Epithelial cell of esophagus (primary cell): ENCODE results near the gene AP2A2.

Experiments
- DNase-seq: peaks from one replicate; pipeline ENCODE4 v3.0.0; 2010; ENCODE audit warnings: low read depth
- H3K4me3 ChIP-seq: 2 replicates; pipeline ENCODE4 v1.5.1; 2011; ENCODE audit warnings: mild to moderate bottlenecking, low read length, control low read depth
- CTCF ChIP-seq: IDR thresholded peaks from 2 replicates; pipeline ENCODE4 v1.5.1; 2011; ENCODE audit warnings: low read depth, mild to moderate bottlenecking, low read length, control low read depth, inconsistent platforms; ENCODE audit not compliant: insufficient read depth; ENCODE audit errors: missing control alignments

The AP2A2 gene

GRCh38 chr11:1026641-1027482 is 101.2 kb downstream of the AP2A2 start:
- no peak overlapping the region for H3K4me3 ChIP-seq
- no peak for DNase-seq
- TF ChIP-seq CTCF = no peak

DNA sequence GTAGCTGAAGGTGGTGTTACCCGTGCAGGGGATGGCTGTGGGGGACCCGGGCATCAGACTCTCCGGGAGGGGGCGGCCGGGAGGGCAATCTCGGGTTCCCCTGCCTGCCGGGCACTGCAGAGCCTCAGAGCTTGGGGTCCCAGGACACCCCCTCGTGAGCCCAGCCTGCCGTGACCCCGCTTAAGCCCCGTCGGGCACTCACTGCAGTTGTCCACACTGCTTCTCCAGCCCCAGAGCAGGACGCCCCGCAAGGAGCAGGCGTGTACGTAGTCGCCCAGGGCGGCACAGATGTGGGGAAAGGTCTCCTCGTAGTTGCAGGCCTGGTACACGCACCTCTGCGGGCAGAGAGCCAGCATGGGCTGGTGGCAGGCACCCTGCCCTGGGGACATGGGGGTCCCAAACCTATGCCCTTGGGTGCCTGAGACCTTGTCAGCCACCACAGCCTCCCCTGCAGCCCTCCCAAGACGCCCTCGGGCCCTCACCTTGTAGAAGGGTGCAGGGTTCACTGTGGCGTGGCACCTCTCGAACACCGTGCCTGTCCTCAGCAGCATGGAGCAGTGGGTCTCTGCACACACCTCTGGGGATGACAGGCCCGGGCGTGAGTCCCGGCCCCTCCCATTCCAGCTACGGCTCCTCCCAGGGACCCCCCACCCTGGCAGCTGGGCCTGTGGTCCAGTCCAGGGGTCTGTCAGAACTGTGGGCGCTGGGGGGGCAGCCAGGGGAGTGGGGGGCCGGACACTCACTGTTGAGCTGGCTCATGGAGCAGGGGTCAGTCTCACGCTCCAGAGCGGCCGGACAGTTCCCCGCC is 102.0 kb downstream of the AP2A2 start:
- H3K4me3 ChIP-seq = no peak overlapping the region
- DNase-seq = no peak
- no peak for TF ChIP-seq CTCF

DNA sequence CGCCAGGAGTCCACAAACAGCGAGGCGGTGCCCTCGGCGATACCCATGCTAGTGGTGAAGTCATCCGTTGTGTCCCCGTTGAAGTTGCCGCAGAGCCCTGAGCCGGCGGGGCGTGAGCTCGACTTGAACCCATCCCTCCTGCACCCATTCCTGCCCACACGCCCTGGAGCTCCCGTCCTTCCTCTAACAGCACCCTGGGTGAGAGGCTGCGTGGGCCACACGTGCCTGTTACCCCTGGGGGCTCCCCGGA is 102.5 kb downstream of the AP2A2 start:
- H3K4me3 ChIP-seq = no peak overlapping the region
- no peak for TF ChIP-seq CTCF
- no peak for DNase-seq

GRCh38 chr11:1028616-1029015 is 102.9 kb downstream of the AP2A2 start:
- H3K4me3 ChIP-seq = no peak overlapping the region
- no peak for TF ChIP-seq CTCF
- no peak for DNase-seq

DNA sequence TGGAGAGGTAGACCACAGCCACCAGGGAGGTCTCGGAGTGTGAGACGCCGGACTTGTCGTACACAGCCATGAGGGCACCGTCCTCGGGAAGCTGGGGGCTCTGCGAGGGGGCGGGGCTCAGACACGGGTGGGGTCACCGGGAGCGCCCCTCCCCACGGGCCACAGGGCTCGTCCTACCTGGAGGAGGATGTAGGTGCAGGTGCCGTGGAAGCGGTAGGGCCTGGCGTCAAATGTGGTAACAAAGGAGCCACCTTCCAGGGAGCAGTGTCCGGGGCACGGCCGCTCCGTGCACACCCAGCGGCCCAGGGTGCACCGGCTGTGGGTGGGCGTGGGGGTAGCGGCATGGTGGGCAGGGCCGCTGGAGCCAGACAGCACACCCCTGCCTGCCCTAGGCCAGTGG is 103.4 kb downstream of the AP2A2 start:
- H3K4me3 ChIP-seq = no peak overlapping the region
- TF ChIP-seq CTCF = no peak
- no peak for DNase-seq

GRCh38 chr11:1029654-1030053 is 104.0 kb downstream of the AP2A2 start:
- no peak for DNase-seq
- no peak for TF ChIP-seq CTCF
- H3K4me3 ChIP-seq = no peak overlapping the region
